H1 (cell line): Measurements from ENCODE around the gene DCDC2. TPM values are rescaled to one million over a fixed set of nuclear protein-coding genes. Genes with fewer than 3 reads are reported as not detected.

Source experiments
- CTCF ChIA-PET: fragments of 300-600 bp; sonication (Branson Sonifier 250); formaldehyde crosslinking; loops from one replicate; lab custom pipeline; 2021; ENCODE audit not compliant: partially characterized antibody; lab: Charles Lee
- POLR2A ChIA-PET: fragments of 300-600 bp; sonication (Branson Sonifier 250); formaldehyde crosslinking; loops from one replicate; lab custom pipeline; 2021; ENCODE audit warnings: inconsistent platforms; ENCODE audit not compliant: partially characterized antibody; lab: Charles Lee
- DNase-seq, 2 experiments: peaks; one replicate each; pipeline versions ENCODE4 v3.0.0 to v3.0.0-alpha.2; 2010 to 2022; ENCODE audit warnings: low spot score in 2 of 2, low read depth in 1 of 2, mixed read lengths in 1 of 2
- FAIRE-seq: peaks from 2 replicates; lab custom pipeline; 2011; peaks lifted over from hg19 to GRCh38; lab: Jason Lieb, UNC
- H2AFZ ChIP-seq: 2 replicates; pipeline ENCODE4 v1.8.1; 2012; ENCODE audit warnings: low read length, inconsistent platforms
- H2AK5ac ChIP-seq: 2 replicates; pipeline ENCODE4 v1.6.1; 2013; ENCODE audit warnings: low read depth, low read length
- H2BK120ac ChIP-seq: replicated peaks from 2 replicates; pipeline ENCODE3; 2013; ENCODE audit warnings: low read depth, low read length, inconsistent platforms
- H2BK12ac ChIP-seq: 2 replicates; pipeline ENCODE4 v1.6.1; 2013; ENCODE audit warnings: low read depth, low read length
- H2BK15ac ChIP-seq: 2 replicates; pipeline ENCODE4 v1.6.1; 2013; ENCODE audit warnings: low read length
- H2BK20ac ChIP-seq: 2 replicates; pipeline ENCODE4 v1.6.1; 2013; ENCODE audit warnings: low read length
- H2BK5ac ChIP-seq: 2 replicates; pipeline ENCODE4 v1.6.1; 2013; ENCODE audit warnings: low read depth, low read length
- H3K14ac ChIP-seq: 2 replicates; pipeline ENCODE4 v1.6.1; 2013; ENCODE audit warnings: inconsistent platforms; ENCODE audit not compliant: insufficient read length
- H3K18ac ChIP-seq: 2 replicates; pipeline ENCODE4 v1.6.1; 2013; ENCODE audit warnings: low read length; ENCODE audit errors: extremely low read depth
- H3K23ac ChIP-seq: 2 replicates; pipeline ENCODE4 v1.6.1; 2013; ENCODE audit warnings: inconsistent platforms; ENCODE audit not compliant: insufficient read length
- H3K23me2 ChIP-seq: 2 replicates; pipeline ENCODE4 v1.6.1; 2013; ENCODE audit warnings: low read depth, low read length
- H3K27ac ChIP-seq: 2 replicates; pipeline ENCODE4 v1.6.1; 2011; ENCODE audit warnings: low read depth, low read length, inconsistent platforms
- H3K27me3 ChIP-seq, 4 experiments: replicated peaks in 1 of 4; 1 replicate in 1 of 4; 2 replicates in 3 of 4; pipeline versions ENCODE4 v1.6.1 to v1.8.1; 2011 to 2013; ENCODE audit warnings: low read length in 3 of 4, mild to moderate bottlenecking in 3 of 4, inconsistent platforms in 2 of 4, mixed read lengths in 2 of 4, moderate library complexity in 1 of 4; ENCODE audit not compliant: control insufficient read depth in 3 of 4, insufficient read depth in 3 of 4; ENCODE audit errors: extremely low read depth in 1 of 4
- H3K36me3 ChIP-seq, 4 experiments: 2 replicates each; pipeline versions ENCODE4 v1.6.1 to v1.8.1; 2011 to 2013; ENCODE audit warnings: mild to moderate bottlenecking in 4 of 4, low read length in 3 of 4, moderate library complexity in 2 of 4, control low read depth in 1 of 4, inconsistent platforms in 1 of 4; ENCODE audit not compliant: insufficient read depth in 4 of 4, control insufficient read depth in 2 of 4
- H3K4ac ChIP-seq: replicated peaks from 2 replicates; pipeline ENCODE3; 2013; ENCODE audit warnings: low read length, low read depth, mixed read lengths, inconsistent platforms; ENCODE audit not compliant: insufficient read length
- H3K4me1 ChIP-seq, 4 experiments: replicated peaks in 1 of 4; 1 replicate in 1 of 4; 2 replicates in 3 of 4; pipeline versions ENCODE4 v1.6.1 to v1.8.1; 2011 to 2013; ENCODE audit warnings: low read length in 3 of 4, inconsistent platforms in 2 of 4, mixed read lengths in 1 of 4; ENCODE audit not compliant: insufficient read depth in 4 of 4, control insufficient read depth in 3 of 4
- H3K4me2 ChIP-seq, 2 experiments: 2 replicates each; pipeline versions ENCODE4 v1.6.1 to v1.8.1; 2011 to 2013; ENCODE audit warnings: low read depth in 2 of 2, low read length in 2 of 2, control low read depth in 1 of 2, inconsistent platforms in 1 of 2, mild to moderate bottlenecking in 1 of 2; ENCODE audit not compliant: insufficient read depth in 1 of 2
- H3K4me3 ChIP-seq, 4 experiments: fragments of 200-600, 300-600 bp in 1 of 4; sonication (generic), shearing (Covaris generic), sonication (Bioruptor Twin) in 1 of 4; 2 replicates each; pipeline versions ENCODE4 v1.5.1 to v1.8.1; 2011 to 2016; ENCODE audit warnings: low read length in 4 of 4, low read depth in 3 of 4, control low read depth in 2 of 4, inconsistent platforms in 2 of 4, mild to moderate bottlenecking in 2 of 4, mixed read lengths in 1 of 4, moderate library complexity in 1 of 4; ENCODE audit not compliant: insufficient read depth in 2 of 4; ENCODE audit errors: extremely low read depth in 1 of 4
- H3K56ac ChIP-seq: replicated peaks from 2 replicates; pipeline ENCODE3; 2013; ENCODE audit warnings: low read depth, mild to moderate bottlenecking, mixed read lengths, low read length, inconsistent platforms; ENCODE audit not compliant: insufficient read length
- H3K79me1 ChIP-seq: 2 replicates; pipeline ENCODE4 v1.6.1; 2013; ENCODE audit warnings: low read depth, low read length, control low read depth
- H3K79me2 ChIP-seq, 2 experiments: 2 replicates each; pipeline versions ENCODE4 v1.6.1 to v1.8.1; 2012 to 2013; ENCODE audit warnings: low read length in 2 of 2, mild to moderate bottlenecking in 2 of 2, inconsistent platforms in 1 of 2; ENCODE audit not compliant: insufficient read depth in 2 of 2, control insufficient read depth in 1 of 2
- H3K9ac ChIP-seq, 4 experiments: replicated peaks in 1 of 4; 1 replicate in 1 of 4; 2 replicates in 3 of 4; pipeline versions ENCODE4 v1.6.1 to v1.8.1; 2011 to 2013; ENCODE audit warnings: low read depth in 3 of 4, low read length in 3 of 4, control low read depth in 2 of 4, mild to moderate bottlenecking in 2 of 4, moderate library complexity in 2 of 4, inconsistent platforms in 1 of 4; ENCODE audit errors: extremely low read depth in 1 of 4
- H3K9me3 ChIP-seq, 2 experiments: 2 replicates each; pipeline versions ENCODE4 v1.6.1 to v1.8.1; 2012 to 2013; ENCODE audit warnings: mild to moderate bottlenecking in 2 of 2, moderate library complexity in 2 of 2, control low read depth in 1 of 2, inconsistent platforms in 1 of 2, low read depth in 1 of 2, low read length in 1 of 2, mixed read lengths in 1 of 2; ENCODE audit not compliant: insufficient read depth in 2 of 2
- H4K20me1 ChIP-seq, 2 experiments: replicated peaks in 1 of 2; 2 replicates each; pipeline versions ENCODE3 to v1.8.1; 2011 to 2013; ENCODE audit warnings: inconsistent platforms in 2 of 2, low read length in 2 of 2, mild to moderate bottlenecking in 1 of 2; ENCODE audit not compliant: insufficient read depth in 2 of 2, control insufficient read depth in 1 of 2
- H4K5ac ChIP-seq: 2 replicates; pipeline ENCODE4 v1.6.1; 2013; ENCODE audit warnings: low read length, low read depth, mixed read lengths, inconsistent platforms; ENCODE audit not compliant: insufficient read length
- H4K8ac ChIP-seq: 2 replicates; pipeline ENCODE4 v1.8.0; 2013; ENCODE audit warnings: mild to moderate bottlenecking, moderate library complexity, low read length, inconsistent platforms; ENCODE audit not compliant: insufficient read depth; ENCODE audit errors: extremely low read depth
- H4K91ac ChIP-seq: replicated peaks from 2 replicates; pipeline ENCODE3; 2013; ENCODE audit warnings: low read length, mixed read lengths, inconsistent platforms; ENCODE audit not compliant: insufficient read length
- JUN ChIP-seq: IDR thresholded peaks from 2 replicates; pipeline ENCODE4 v1.6.1; 2011; ENCODE audit warnings: low read depth, mild to moderate bottlenecking, improper control_type of control experiment, low read length
- MAX ChIP-seq: IDR thresholded peaks from 2 replicates; pipeline ENCODE4 v1.6.1; 2012; ENCODE audit warnings: inconsistent platforms
- SAP30 ChIP-seq: fragments of 300-600 bp; sonication (generic); IDR thresholded peaks from 2 replicates; pipeline ENCODE4 v1.7.1; 2012; ENCODE audit warnings: low read length, moderate library complexity, mild to moderate bottlenecking, inconsistent platforms; ENCODE audit not compliant: insufficient read depth, insufficient replicate concordance
- WGBS, 2 experiments: shearing (Covaris generic) in 1 of 2; methylation state at CpG; one replicate each; pipeline versions ENCODE4 v1.1.6 to v1.1.7; 2013 to 2015; ENCODE audit warnings: low lambda C conversion rate in 2 of 2, mixed read lengths in 2 of 2, inconsistent platforms in 1 of 2, low coverage in 1 of 2, missing lambda C conversion rate in 1 of 2; ENCODE audit not compliant: insufficient replicate concordance in 2 of 2, insufficient coverage in 1 of 2, insufficient read length in 1 of 2; ENCODE audit errors: extremely low coverage in 1 of 2, missing lambda C conversion rate in 1 of 2; 5-methylcytosine and 5-hydroxymethylcytosine counted together
- polyA plus RNA-seq, 7 experiments: library from polyadenylated mRNA; depleted of rRNA in 3 of 7; stranded (reverse) in 5 of 7; unstranded in 2 of 7; fragments of >200 nt in 5 of 7; fragments of 200-250 nt in 2 of 7; gene quantifications; 1 replicate in 5 of 7; 2 replicates in 1 of 7; 4 replicates in 1 of 7; pipeline versions ENCODE4 v1.2.1 to v1.2.3, GENCODE V29; 2011 to 2013; ENCODE audit warnings: missing spikeins in 2 of 7, mixed read lengths in 2 of 7
- total RNA-seq: library from RNA; stranded (reverse); fragmentation: NEBNext Ultra II Directional; extraction: Animal tissue kit (Norgen Biotek cat#: 25700); gene quantifications from 2 replicates; pipeline ENCODE4 v1.2.1, GENCODE V29; 2021

DCDC2 gene
- total and polyA plus RNA-seq, 2 of the 8 experiments (the other 6 are each of a cell fraction or from before 2014, with no cell fraction given): 0.03 to 0.15 TPM

- TF ChIP-seq JUN: no peak
- no peak for TF ChIP-seq MAX
- TF ChIP-seq SAP30: no peak
- TF ChIP-seq, all 59 proteins: peak for 0
- no peak for FAIRE-seq
Observed at GRCh38 chr6:24191346-24191745, 166.5 kb downstream of the DCDC2 start.

More at GRCh38 chr6:24191346-24191745, 166.5 kb downstream of the DCDC2 start:
- Histone ChIP-seq H3K4me1 (no peaks in the 10 kb centered on the region), H3K14ac (no peak overlapping the region), H2AK5ac (no peak overlapping the region), H3K9me3 (no peaks in the 10 kb centered on the region), H3K36me3 (no peaks in the 10 kb centered on the region), H3K4ac (no peak overlapping the region), H3K56ac (no peak overlapping the region), H3K18ac (no peak overlapping the region), H3K79me1 (no peaks in the 10 kb centered on the region), H3K4me2 (no peak overlapping the region), H3K9ac (no peak overlapping the region), H2BK120ac (no peak overlapping the region), H2BK15ac (no peak overlapping the region), H3K23ac (no peak overlapping the region), H4K20me1 (no peaks in the 10 kb centered on the region), H2BK20ac (no peak overlapping the region), H3K27ac (no peak overlapping the region), H3K27me3 (peaks cover 0 to 1% (median 0%) of the 10 kb centered on the region in 4 experiments; a peak in 1 of 7 replicates), H2AFZ (no peak overlapping the region), H3K79me2 (no peaks in the 10 kb centered on the region), H4K91ac (no peak overlapping the region), H2BK5ac (no peak overlapping the region), H4K8ac (no peak overlapping the region), H3K4me3 (no peak overlapping the region), H4K5ac (no peak overlapping the region), H2BK12ac (no peak overlapping the region), H3K23me2 (no peaks in the 10 kb centered on the region)
- ChIA-PET POLR2A (no interaction called here), CTCF (interaction anchor here (1.3 kb wide), 1 partner anchor 92 kb away, joined by 3 read pairs; no protein-coding TSS in a partner anchor)
- no peak for DNase-seq
- 48% methylated on average over 2 of the region's 2 CpGs; no CpG with 5 or more reads in 1 of the 2 experiments for WGBS, 2 experiments
